ENCODE data around the gene RTCA. TPM values are rescaled to one million over a fixed set of nuclear protein-coding genes. Genes with fewer than 3 reads are reported as not detected.
"Not testable (repeated sequence)": the region's sequence is repeated elsewhere in the genome, so short reads cannot be mapped to it uniquely, and the experiment has no call there.

RTCA gene
- total RNA-seq, 1 donor from 2014 or later, result 32.6 TPM

GRCh38 chr1:100321100-100321493 is 55.1 kb downstream of the RTCA start:
- Mint-ChIP-seq H3K27me3 (ENCODE audit: low read depth) (no peaks in the 10 kb centered on the region), H3K9me3 (peaks cover 26% of the 10 kb centered on the region), H3K27ac (no peak overlapping the region), H3K36me3 (peaks cover 5% of the 10 kb centered on the region), H3K4me3 (no peak overlapping the region), H3K4me1 (peaks cover 13% of the 10 kb centered on the region)
- TF ChIP-seq, protein P1, sequence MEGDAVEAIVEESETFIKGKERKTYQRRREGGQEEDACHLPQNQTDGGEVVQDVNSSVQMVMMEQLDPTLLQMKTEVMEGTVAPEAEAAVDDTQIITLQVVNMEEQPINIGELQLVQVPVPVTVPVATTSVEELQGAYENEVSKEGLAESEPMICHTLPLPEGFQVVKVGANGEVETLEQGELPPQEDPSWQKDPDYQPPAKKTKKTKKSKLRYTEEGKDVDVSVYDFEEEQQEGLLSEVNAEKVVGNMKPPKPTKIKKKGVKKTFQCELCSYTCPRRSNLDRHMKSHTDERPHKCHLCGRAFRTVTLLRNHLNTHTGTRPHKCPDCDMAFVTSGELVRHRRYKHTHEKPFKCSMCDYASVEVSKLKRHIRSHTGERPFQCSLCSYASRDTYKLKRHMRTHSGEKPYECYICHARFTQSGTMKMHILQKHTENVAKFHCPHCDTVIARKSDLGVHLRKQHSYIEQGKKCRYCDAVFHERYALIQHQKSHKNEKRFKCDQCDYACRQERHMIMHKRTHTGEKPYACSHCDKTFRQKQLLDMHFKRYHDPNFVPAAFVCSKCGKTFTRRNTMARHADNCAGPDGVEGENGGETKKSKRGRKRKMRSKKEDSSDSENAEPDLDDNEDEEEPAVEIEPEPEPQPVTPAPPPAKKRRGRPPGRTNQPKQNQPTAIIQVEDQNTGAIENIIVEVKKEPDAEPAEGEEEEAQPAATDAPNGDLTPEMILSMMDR (IDR thresholded peaks at IDR 0.05; ENCODE audit: unreplicated experiment), result no peak
- no peak for DNase-seq (ENCODE audit: low spot score in 2 of 2, unreplicated experiment in 2 of 2)

DNA sequence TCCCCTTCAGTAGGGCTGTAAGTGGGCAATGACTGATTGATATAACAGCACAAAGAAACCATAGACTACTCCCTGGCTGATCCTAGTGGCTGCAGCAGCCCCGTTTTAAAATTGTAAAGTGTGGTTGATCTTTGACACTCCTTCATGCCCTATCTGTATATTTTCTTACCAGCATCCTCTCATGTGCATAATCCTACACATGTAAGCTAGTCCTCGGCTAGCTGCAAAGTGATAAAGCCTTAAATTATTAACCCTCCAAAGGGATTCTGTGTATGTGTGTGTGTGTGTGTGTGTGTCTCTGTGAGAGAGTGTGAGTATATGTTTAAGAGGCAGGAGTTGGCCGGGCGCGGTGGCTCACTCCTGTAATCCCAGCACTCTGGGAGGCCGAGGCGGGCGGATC is 55.5 kb downstream of the RTCA start:
- peaks cover 15% of the 10 kb centered on the region for H3K4me1 Mint-ChIP-seq
- peaks cover 5% of the 10 kb centered on the region for H3K36me3 Mint-ChIP-seq
- peaks cover 26% of the 10 kb centered on the region for H3K9me3 Mint-ChIP-seq
- TF ChIP-seq, protein P1 (IDR thresholded peaks at IDR 0.05; ENCODE audit: unreplicated experiment), result no peak
- H3K27ac Mint-ChIP-seq, result no peak overlapping the region
- no peak overlapping the region for H3K4me3 Mint-ChIP-seq
- DNase-seq (ENCODE audit: low spot score in 2 of 2, unreplicated experiment in 2 of 2), result no peak
- no peaks in the 10 kb centered on the region for H3K27me3 Mint-ChIP-seq (ENCODE audit: low read depth)

- Mint-ChIP-seq H3K27ac (peak overlapping the region; percentile 44), H3K27me3 (ENCODE audit: low read depth) (no peaks in the 10 kb centered on the region), H3K9me3 (peaks cover 16% of the 10 kb centered on the region), H3K4me3 (no peak overlapping the region), H3K4me1 (peaks cover 18% of the 10 kb centered on the region), H3K36me3 (peaks cover 5% of the 10 kb centered on the region)
- TF ChIP-seq, protein P1 (IDR thresholded peaks at IDR 0.05; ENCODE audit: unreplicated experiment), result no peak
- DNase-seq (ENCODE audit: low spot score in 2 of 2, unreplicated experiment in 2 of 2), result no peak
Observed at GRCh38 chr1:100322436-100323211, 56.6 kb downstream of the RTCA start.

GRCh38 chr1:100323419-100324106 is 57.5 kb downstream of the RTCA start:
- Mint-ChIP-seq H3K4me1 (peaks cover 18% of the 10 kb centered on the region), H3K36me3 (peaks cover 5% of the 10 kb centered on the region), H3K27ac (no peak overlapping the region), H3K27me3 (ENCODE audit: low read depth) (no peaks in the 10 kb centered on the region), H3K4me3 (no peak overlapping the region), H3K9me3 (peaks cover 13% of the 10 kb centered on the region)
- TF ChIP-seq, protein P1 (IDR thresholded peaks at IDR 0.05; ENCODE audit: unreplicated experiment), result no peak
- no peak for DNase-seq (ENCODE audit: low spot score in 2 of 2, unreplicated experiment in 2 of 2)

DNA sequence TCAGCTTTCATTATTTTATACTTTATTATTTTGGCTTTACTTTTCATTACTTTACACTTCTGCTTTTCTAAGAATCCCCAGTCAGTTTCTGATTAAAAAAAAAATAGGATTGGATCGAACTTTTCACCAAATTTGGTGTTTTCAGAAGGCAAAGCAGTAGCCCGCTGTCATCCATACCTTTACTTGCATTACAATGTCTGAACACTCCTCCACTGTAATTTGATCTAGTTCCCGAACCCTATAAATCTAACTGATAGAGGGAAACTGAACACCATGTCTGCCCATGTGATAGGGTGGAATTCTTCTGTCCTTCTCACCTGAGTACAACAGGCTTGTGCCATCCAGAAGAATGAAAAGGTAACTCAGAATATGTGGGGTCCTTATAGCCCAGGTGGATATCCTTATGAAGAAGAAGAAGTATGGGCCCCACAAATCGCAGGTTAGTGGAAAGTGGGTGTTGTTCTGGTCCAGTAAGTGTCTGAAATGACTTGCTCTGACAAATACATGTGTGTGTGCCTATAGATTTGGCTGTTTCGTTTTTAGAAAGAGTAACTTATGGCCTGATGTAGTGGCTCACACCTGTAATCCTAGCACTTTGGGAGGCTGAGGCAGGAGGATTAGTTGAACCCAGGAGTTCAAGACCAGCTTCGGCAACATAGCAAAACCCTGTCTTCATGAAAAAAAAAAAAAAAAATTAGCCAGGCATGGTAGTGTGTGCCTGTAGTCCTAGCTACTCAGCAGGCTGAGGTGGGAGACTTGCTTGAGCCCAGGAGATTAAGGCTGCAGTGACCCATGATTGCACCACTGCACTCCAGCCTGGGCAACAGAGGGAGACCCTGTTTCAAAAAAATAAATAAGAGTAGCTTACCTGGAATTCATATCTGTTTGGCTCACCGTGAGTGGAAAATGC is 59.7 kb downstream of the RTCA start:
- peaks cover 17% of the 10 kb centered on the region for H3K4me1 Mint-ChIP-seq
- no peaks in the 10 kb centered on the region for H3K36me3 Mint-ChIP-seq
- no peaks in the 10 kb centered on the region for H3K27me3 Mint-ChIP-seq (ENCODE audit: low read depth)
- peak overlapping the region; percentile 66 for H3K27ac Mint-ChIP-seq
- DNase-seq (ENCODE audit: low spot score in 2 of 2, unreplicated experiment in 2 of 2), result no peak
- H3K9me3 Mint-ChIP-seq, result peaks cover 2% of the 10 kb centered on the region
- H3K4me3 Mint-ChIP-seq, result no peak overlapping the region
- TF ChIP-seq, protein P1 (IDR thresholded peaks at IDR 0.05; ENCODE audit: unreplicated experiment), result no peak

DNA sequence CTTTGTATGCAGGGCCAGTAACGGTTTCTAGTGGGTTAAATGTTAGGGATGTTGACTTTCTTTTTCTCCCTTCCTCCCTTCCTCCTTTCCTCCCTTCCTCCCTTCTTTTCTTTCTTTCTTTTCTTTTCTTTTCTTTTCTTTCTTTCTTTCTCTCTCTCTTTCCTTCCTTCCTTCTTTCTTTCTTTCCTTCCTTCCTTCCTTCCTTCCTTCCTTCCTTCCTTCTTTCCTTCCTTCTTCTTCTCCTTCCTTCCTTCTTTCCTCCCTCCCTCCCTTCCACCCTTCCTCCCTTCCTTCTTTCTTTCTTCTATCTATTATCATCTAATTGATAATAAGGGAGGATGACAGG is 60.3 kb downstream of the RTCA start:
- H3K4me3 Mint-ChIP-seq; H3K9me3 Mint-ChIP-seq; DNase-seq (ENCODE audit: low spot score in 2 of 2, unreplicated experiment in 2 of 2): not testable (repeated sequence)

More for the DNA sequence above, 60.3 kb downstream of the RTCA start:
- H3K4me1 Mint-ChIP-seq, result peaks cover 16% of the 10 kb centered on the region
- not testable (repeated sequence) for H3K27me3 Mint-ChIP-seq (ENCODE audit: low read depth); H3K27ac Mint-ChIP-seq; H3K36me3 Mint-ChIP-seq
